SU-DHL-6 (cell line): Measurements from ENCODE around the gene ARL4D.

Experiments
- H2AFZ ChIP-seq: fragments of 200-600 bp; sonication (generic); 2 replicates; pipeline ENCODE4 v1.6.1; 2014; ENCODE audit warnings: low read depth, mild to moderate bottlenecking, moderate library complexity, mixed read lengths, antibody characterized with exemption, low read length; ENCODE audit not compliant: severe bottlenecking
- H3F3A ChIP-seq: fragments of 200-600 bp; shearing (Covaris generic); 2 replicates; pipeline ENCODE4 v1.6.0; 2016; ENCODE audit warnings: antibody characterized with exemption, mild to moderate bottlenecking; ENCODE audit not compliant: insufficient read depth
- H3K27ac ChIP-seq: fragments of 200-600 bp; sonication (generic); 2 replicates; pipeline ENCODE4 v1.5.1; 2016; ENCODE audit warnings: low read depth, mild to moderate bottlenecking, low read length, moderate library complexity, mixed read lengths
- H3K27me3 ChIP-seq: fragments of 200-600 bp; sonication (generic), shearing (Covaris generic); 2 replicates; pipeline ENCODE4 v1.6.0; 2014; ENCODE audit warnings: mild to moderate bottlenecking, low read length
- H3K36me3 ChIP-seq: fragments of 200-600 bp; sonication (generic); 2 replicates; pipeline ENCODE4 v1.6.1; 2014; ENCODE audit warnings: mild to moderate bottlenecking, low read length, mixed read lengths
- H3K4me2 ChIP-seq: fragments of 300-600, 200-600 bp; shearing (Covaris generic), sonication (generic); 2 replicates; pipeline ENCODE4 v1.6.0; 2014; ENCODE audit warnings: low read length, low read depth, mild to moderate bottlenecking; ENCODE audit not compliant: poor library complexity, severe bottlenecking
- H3K4me3 ChIP-seq: fragments of 200-600 bp; sonication (generic); 2 replicates; pipeline ENCODE4 v1.5.1; 2014; ENCODE audit warnings: antibody characterized with exemption, low read length, mild to moderate bottlenecking, mixed read lengths; ENCODE audit not compliant: insufficient read depth, poor library complexity, severe bottlenecking
- H3K79me2 ChIP-seq: fragments of 200-600 bp; sonication (generic); 2 replicates; pipeline ENCODE4 v1.6.1; 2014; ENCODE audit warnings: mild to moderate bottlenecking, low read length, moderate library complexity; ENCODE audit not compliant: insufficient read depth
- H3K9ac ChIP-seq: fragments of 200-600 bp; sonication (generic); 2 replicates; pipeline ENCODE4 v1.7.0; 2014; ENCODE audit warnings: mild to moderate bottlenecking, low read length
- H3K9me2 ChIP-seq: fragments of 200-600 bp; sonication (generic); replicated peaks from 2 replicates; pipeline ENCODE4 v1.6.1; 2014; ENCODE audit warnings: low read length; ENCODE audit not compliant: insufficient read depth
- H3K9me3 ChIP-seq: fragments of 200-600 bp; sonication (generic); 2 replicates; pipeline ENCODE4 v1.6.1; 2014; ENCODE audit warnings: low read length, mixed read lengths; ENCODE audit not compliant: insufficient read depth
- H4K20me1 ChIP-seq: fragments of 200-600 bp; sonication (generic); 2 replicates; pipeline ENCODE4 v1.6.1; 2014; ENCODE audit warnings: low read depth, mild to moderate bottlenecking, antibody characterized with exemption, low read length, moderate library complexity, mixed read lengths
- CTCF ChIP-seq: fragments of 200-600 bp; sonication (generic); IDR thresholded peaks from one replicate; pipeline ENCODE4 v1.5.1; 2017; ENCODE audit warnings: antibody characterized with exemption, mild to moderate bottlenecking, low read length, moderate library complexity; ENCODE audit not compliant: insufficient read depth, poor library complexity, severe bottlenecking
- EZH2phosphoT487 ChIP-seq: fragments of 200-600 bp; sonication (generic), shearing (Covaris generic); conservative IDR thresholded peaks from 2 replicates; pipeline ENCODE4 v1.6.1; 2018; ENCODE audit warnings: mild to moderate bottlenecking, antibody characterized with exemption, low read length, moderate library complexity, mixed read lengths

Gene ARL4D

GRCh38 chr17:43388359-43389045 lies 10.3 kb upstream of the ARL4D start:
- no peaks in the 10 kb centered on the region for H3F3A ChIP-seq
- peak overlapping the region; percentile 47 for H3K9ac ChIP-seq
- H3K27ac ChIP-seq, result peak overlapping the region; percentile 48
- peak overlapping the region; percentile 94 for H2AFZ ChIP-seq
- H3K9me3 ChIP-seq, result no peaks in the 10 kb centered on the region
- TF ChIP-seq EZH2phosphoT487 (no peak), CTCF (no peak)
- no peaks in the 10 kb centered on the region for H3K9me2 ChIP-seq
- H3K79me2 ChIP-seq, result no peaks in the 10 kb centered on the region
- H3K4me2 ChIP-seq, result peak overlapping the region; percentile 75
- H3K36me3 ChIP-seq, result no peaks in the 10 kb centered on the region
- H3K27me3 ChIP-seq, result no peaks in the 10 kb centered on the region
- no peaks in the 10 kb centered on the region for H4K20me1 ChIP-seq
- peak overlapping the region; percentile 54 for H3K4me3 ChIP-seq

DNA sequence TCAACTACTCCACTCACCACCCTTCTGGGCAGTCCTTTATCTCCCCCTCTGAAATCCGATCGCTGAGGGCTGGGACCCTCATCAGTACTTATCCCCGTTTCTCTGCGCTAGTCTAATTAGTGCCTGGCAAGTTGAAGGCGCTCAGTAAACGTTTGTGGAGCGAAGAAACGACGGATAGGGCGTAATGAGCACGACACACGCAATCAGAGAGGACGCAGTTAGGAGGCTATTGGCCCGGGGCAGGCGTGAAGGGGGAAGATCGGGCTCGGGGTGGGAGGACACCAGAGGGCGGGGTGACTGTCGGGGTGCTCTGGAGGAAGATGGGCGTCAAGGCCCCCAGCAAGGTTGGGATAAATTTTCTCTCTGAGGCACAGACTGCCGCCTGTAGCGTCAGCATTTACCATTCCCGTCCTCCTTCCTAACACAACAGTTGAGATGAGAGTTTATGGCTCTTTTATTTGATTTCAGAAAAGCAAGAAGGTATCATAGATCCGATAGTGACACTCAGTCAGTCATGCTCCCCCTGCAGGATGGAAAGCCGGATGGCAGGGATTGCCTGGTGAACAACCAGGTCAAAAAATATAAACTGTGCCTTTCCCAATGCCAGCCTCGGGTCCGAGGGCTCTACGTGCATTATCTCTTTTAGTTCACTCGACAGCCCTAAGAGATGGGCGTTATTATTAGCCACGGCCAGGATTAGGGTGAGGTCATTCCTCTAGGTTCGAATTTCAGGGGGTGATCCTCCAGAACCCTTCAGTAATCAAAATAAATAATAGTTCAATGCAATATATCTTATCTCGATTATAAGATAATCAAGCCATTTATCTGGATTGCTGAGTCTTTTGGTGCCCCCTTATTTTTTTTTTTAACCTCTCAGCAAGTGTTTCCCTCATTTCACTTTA lies 9.5 kb upstream of the ARL4D start:
- TF ChIP-seq EZH2phosphoT487, result no peak
- peak; percentile 64 for TF ChIP-seq CTCF
- Histone ChIP-seq H3K79me2 (no peaks in the 10 kb centered on the region), H3F3A (no peaks in the 10 kb centered on the region), H3K9me3 (no peaks in the 10 kb centered on the region), H3K4me3 (peak overlapping the region; percentile 54), H2AFZ (peak overlapping the region; percentile 94), H4K20me1 (no peaks in the 10 kb centered on the region), H3K9me2 (no peaks in the 10 kb centered on the region), H3K27ac (peak overlapping the region; percentile 48), H3K27me3 (no peaks in the 10 kb centered on the region), H3K4me2 (peak overlapping the region; percentile 75), H3K36me3 (no peaks in the 10 kb centered on the region), H3K9ac (peak overlapping the region; percentile 47)

GRCh38 chr17:43392397-43392796 lies 6.4 kb upstream of the ARL4D start:
- Histone ChIP-seq H3K4me3 (no peak overlapping the region), H3K79me2 (no peaks in the 10 kb centered on the region), H2AFZ (no peak overlapping the region), H3K27ac (no peak overlapping the region), H4K20me1 (no peaks in the 10 kb centered on the region), H3K27me3 (no peaks in the 10 kb centered on the region), H3F3A (no peaks in the 10 kb centered on the region), H3K9me2 (no peaks in the 10 kb centered on the region), H3K9me3 (no peaks in the 10 kb centered on the region), H3K9ac (no peak overlapping the region), H3K36me3 (no peaks in the 10 kb centered on the region), H3K4me2 (no peak overlapping the region)
- TF ChIP-seq CTCF (no peak), EZH2phosphoT487 (no peak)
